SK-N-SH (cell line): ENCODE measurements around the gene ICA1. TPM values are rescaled to one million over a fixed set of nuclear protein-coding genes. Genes with fewer than 3 reads are reported as not detected.

Experiments
- CTCF ChIA-PET: fragments of 300-600, 350-600 bp; formaldehyde crosslinking; extraction: SDS; loops from one replicate; lab custom pipeline; 2021; lab: Yijun Ruan, JAX
- POLR2A ChIA-PET: fragments of 350-600 bp; sonication (Branson Sonifier 250); formaldehyde crosslinking; extraction: SDS; loops from one replicate; lab custom pipeline; 2020; ENCODE audit warnings: antibody characterized with exemption, inconsistent platforms; lab: Yijun Ruan, JAX
- DNase-seq: peaks from one replicate; pipeline ENCODE4 v3.0.0; 2012
- H2AFZ ChIP-seq: fragments of 200-600 bp; sonication (generic); 2 replicates; pipeline ENCODE4 v1.8.1; 2016; ENCODE audit warnings: antibody characterized with exemption, mild to moderate bottlenecking, low read depth
- H3F3A ChIP-seq: fragments of 200-600 bp; sonication (generic); replicated peaks from 2 replicates; pipeline ENCODE3; 2016; ENCODE audit warnings: antibody characterized with exemption, mild to moderate bottlenecking; ENCODE audit not compliant: insufficient read depth
- H3K27ac ChIP-seq, 2 experiments: fragments of 200-500 bp in 1 of 2; fragments of 200-600 bp in 1 of 2; sonication (Bioruptor generic) in 1 of 2; sonication (generic), shearing (Covaris generic) in 1 of 2; 2 replicates each; pipeline versions ENCODE4 v1.5.1 to v1.6.1; 2014 to 2016; ENCODE audit warnings: low read depth in 2 of 2, inconsistent platforms in 1 of 2, low read length in 1 of 2, mild to moderate bottlenecking in 1 of 2, mixed read lengths in 1 of 2
- H3K27me3 ChIP-seq: fragments of 200-600 bp; sonication (generic), shearing (Covaris generic); 2 replicates; pipeline ENCODE4 v1.6.1; 2016; ENCODE audit warnings: mixed run types; ENCODE audit not compliant: insufficient read depth
- H3K36me3 ChIP-seq, 2 experiments: fragments of 200-500 bp in 1 of 2; fragments of 200-600 bp in 1 of 2; sonication (Bioruptor generic) in 1 of 2; sonication (generic) in 1 of 2; replicated peaks in 1 of 2; 2 replicates each; pipeline versions ENCODE3 to v1.5.1; 2014 to 2016; ENCODE audit warnings: low read length in 1 of 2, mild to moderate bottlenecking in 1 of 2; ENCODE audit not compliant: insufficient read depth in 2 of 2, control insufficient read depth in 1 of 2
- H3K4me1 ChIP-seq, 2 experiments: fragments of 200-500 bp in 1 of 2; fragments of 200-600 bp in 1 of 2; sonication (Bioruptor generic) in 1 of 2; sonication (generic), shearing (Covaris generic) in 1 of 2; 2 replicates each; pipeline versions ENCODE4 v1.5.1 to v1.6.1; 2014 to 2016; ENCODE audit warnings: low read depth in 1 of 2, low read length in 1 of 2, mixed run types in 1 of 2; ENCODE audit not compliant: insufficient read depth in 2 of 2, control insufficient read depth in 1 of 2
- H3K4me2 ChIP-seq: fragments of 200-600 bp; sonication (generic), shearing (Covaris generic); 2 replicates; pipeline ENCODE4 v1.6.1; 2017; ENCODE audit warnings: mixed run types
- H3K4me3 ChIP-seq, 2 experiments: fragments of 200-500 bp in 1 of 2; fragments of 200-600 bp in 1 of 2; sonication (Bioruptor generic) in 1 of 2; sonication (generic), shearing (Covaris generic) in 1 of 2; 2 replicates each; pipeline versions ENCODE4 v1.5.1 to v1.8.1; 2014 to 2016; ENCODE audit warnings: low read depth in 2 of 2, inconsistent platforms in 1 of 2, low read length in 1 of 2, mild to moderate bottlenecking in 1 of 2, mixed read lengths in 1 of 2, moderate library complexity in 1 of 2
- H3K79me2 ChIP-seq: fragments of 200-600 bp; sonication (generic); 2 replicates; pipeline ENCODE4 v1.8.1; 2017; ENCODE audit warnings: mild to moderate bottlenecking; ENCODE audit not compliant: insufficient read depth
- H3K9ac ChIP-seq: fragments of 200-600 bp; sonication (generic); 2 replicates; pipeline ENCODE4 v1.6.1; 2017; ENCODE audit warnings: mixed run types
- H3K9me2 ChIP-seq: fragments of 200-600 bp; sonication (generic); 2 replicates; pipeline ENCODE4 v1.6.1; 2017; ENCODE audit warnings: mixed run types
- H3K9me3 ChIP-seq: fragments of 200-600 bp; sonication (generic); 2 replicates; pipeline ENCODE4 v1.6.1; 2017; ENCODE audit warnings: mixed run types, mild to moderate bottlenecking, moderate library complexity
- H4K20me1 ChIP-seq: fragments of 200-600 bp; sonication (generic); 2 replicates; pipeline ENCODE4 v1.6.1; 2017; ENCODE audit warnings: mild to moderate bottlenecking, mixed run types; ENCODE audit not compliant: insufficient read depth
- ELF1 ChIP-seq: IDR thresholded peaks from 2 replicates; pipeline ENCODE4 v1.4.0; 2012
- FOSL2 ChIP-seq: IDR thresholded peaks from 2 replicates; pipeline ENCODE4 v1.4.0; 2012; ENCODE audit warnings: low read depth, mild to moderate bottlenecking, moderate library complexity, borderline replicate concordance
- FOXM1 ChIP-seq: IDR thresholded peaks from 2 replicates; pipeline ENCODE4 v1.4.0; 2012; ENCODE audit warnings: low read depth, mild to moderate bottlenecking
- GATA2 ChIP-seq: sonication (generic); formaldehyde crosslinking; IDR thresholded peaks from 2 replicates; pipeline ENCODE4 v1.5.0; 2020; ENCODE audit warnings: mild to moderate bottlenecking, missing genetic modification reagents
- JUND ChIP-seq: IDR thresholded peaks from 2 replicates; pipeline ENCODE4 v1.4.0; 2012
- MEF2A ChIP-seq: IDR thresholded peaks from 2 replicates; pipeline ENCODE4 v1.4.0; 2012; ENCODE audit warnings: low read depth, borderline replicate concordance
- NFIC ChIP-seq: IDR thresholded peaks from 2 replicates; pipeline ENCODE4 v1.4.0; 2012; ENCODE audit warnings: borderline replicate concordance
- NRF1 ChIP-seq: IDR thresholded peaks from 2 replicates; pipeline ENCODE4 v1.6.1; 2012; ENCODE audit warnings: low read depth, mild to moderate bottlenecking, low read length
- REST ChIP-seq: IDR thresholded peaks from 2 replicates; pipeline ENCODE4 v1.6.1; 2012; ENCODE audit warnings: mild to moderate bottlenecking, low read depth, low read length, moderate library complexity
- RFX5 ChIP-seq: IDR thresholded peaks from 2 replicates; pipeline ENCODE4 v1.6.1; 2012; ENCODE audit warnings: mild to moderate bottlenecking, improper control_type of control experiment, low read length
- SMC3 ChIP-seq: IDR thresholded peaks from 2 replicates; pipeline ENCODE4 v1.6.1; 2012; ENCODE audit warnings: low read depth, low read length, improper control_type of control experiment
- TCF12 ChIP-seq: IDR thresholded peaks from 2 replicates; pipeline ENCODE4 v1.4.0; 2012
- TEAD4 ChIP-seq: IDR thresholded peaks from 2 replicates; pipeline ENCODE4 v1.4.0; 2012; ENCODE audit warnings: mild to moderate bottlenecking, borderline replicate concordance; ENCODE audit not compliant: insufficient read depth
- USF1 ChIP-seq: IDR thresholded peaks from 2 replicates; pipeline ENCODE4 v1.4.0; 2012; ENCODE audit warnings: low read depth, borderline replicate concordance
- USF2 ChIP-seq: fragments of 150-350 bp; IDR thresholded peaks from 2 replicates; pipeline ENCODE4 v1.6.1; 2017; ENCODE audit warnings: antibody characterized with exemption, low read length, low read depth, borderline replicate concordance
- WGBS: methylation state at CpG from one replicate; pipeline ENCODE4 v1.1.6; 2017; ENCODE audit warnings: low lambda C conversion rate; 5-methylcytosine and 5-hydroxymethylcytosine counted together
- polyA plus RNA-seq, 3 experiments: library from polyadenylated mRNA; depleted of rRNA; stranded (reverse); fragments of >200 nt; gene quantifications; 2 replicates each; pipeline ENCODE4 v1.2.3, GENCODE V29; 2012

Gene ICA1
- polyA plus RNA-seq, 1 of the 3 experiments (the other 2 are of a cell fraction): 2.4 TPM

GRCh38 chr7:8121243-8121642 lies 140.7 kb downstream of the ICA1 start:
- H3K27me3 ChIP-seq: no peaks in the 10 kb centered on the region; the same call in 1 of the 2 replicates
- H3K4me3 ChIP-seq: no peak overlapping the region
- POLR2A ChIA-PET: no interaction called here
- H3K27ac ChIP-seq: no peak overlapping the region; a peak in 1 of 4 replicates
- H3F3A ChIP-seq: no peaks in the 10 kb centered on the region
- H3K9me3 ChIP-seq: no peaks in the 10 kb centered on the region
- no peaks in the 10 kb centered on the region for H3K9me2 ChIP-seq
- no peak overlapping the region for H3K9ac ChIP-seq
- H3K36me3 ChIP-seq: peaks cover 0 to 18% of the 10 kb centered on the region in 2 experiments
- CTCF ChIA-PET: interaction anchor here (1.0 kb wide), 1 partner anchor 10 kb away, joined by 3 read pairs; no protein-coding TSS in a partner anchor
- H4K20me1 ChIP-seq: no peaks in the 10 kb centered on the region
- TF ChIP-seq USF1: no peak
- TF ChIP-seq FOSL2: no peak
- no peak for TF ChIP-seq USF2
- TF ChIP-seq GATA2 (CRISPR knock-in tag): no peak
- TF ChIP-seq RFX5: no peak
- no peak for TF ChIP-seq NRF1
- no peak for TF ChIP-seq TEAD4
- TF ChIP-seq MEF2A: no peak
- no peak for TF ChIP-seq NFIC
- no peak for TF ChIP-seq JUND
- TF ChIP-seq REST: no peak
- no peak for TF ChIP-seq TCF12
- no peak for TF ChIP-seq SMC3
- TF ChIP-seq FOXM1: no peak
- no peak for TF ChIP-seq ELF1
- no peak overlapping the region for H3K4me2 ChIP-seq
- peaks cover 0 to 3% of the 10 kb centered on the region in 2 experiments; a peak in 1 of 4 replicates for H3K4me1 ChIP-seq
- DNase-seq: no peak
- H2AFZ ChIP-seq: no peak overlapping the region
- 80% methylated on average over 3 of the region's 3 CpGs for WGBS
- H3K79me2 ChIP-seq: no peaks in the 10 kb centered on the region
